H1 (cell line): ENCODE measurements around the gene C17orf114.

Source experiments
- CHD1 ChIP-seq: IDR thresholded peaks from 2 replicates; pipeline ENCODE4 v1.6.1; 2012; ENCODE audit warnings: low read depth, low read length, improper control_type of control experiment
- GABPA ChIP-seq: IDR thresholded peaks from 2 replicates; pipeline ENCODE4 v1.6.1; 2011; ENCODE audit warnings: mild to moderate bottlenecking, low read length, moderate library complexity, borderline replicate concordance; ENCODE audit not compliant: insufficient read depth
- SUZ12 ChIP-seq: fragments of 200-600 bp; sonication (generic); IDR thresholded peaks from 2 replicates; pipeline ENCODE4 v1.6.1; 2012; ENCODE audit warnings: mild to moderate bottlenecking, inconsistent platforms, low read length, moderate library complexity, mixed read lengths

The C17orf114 gene

DNA sequence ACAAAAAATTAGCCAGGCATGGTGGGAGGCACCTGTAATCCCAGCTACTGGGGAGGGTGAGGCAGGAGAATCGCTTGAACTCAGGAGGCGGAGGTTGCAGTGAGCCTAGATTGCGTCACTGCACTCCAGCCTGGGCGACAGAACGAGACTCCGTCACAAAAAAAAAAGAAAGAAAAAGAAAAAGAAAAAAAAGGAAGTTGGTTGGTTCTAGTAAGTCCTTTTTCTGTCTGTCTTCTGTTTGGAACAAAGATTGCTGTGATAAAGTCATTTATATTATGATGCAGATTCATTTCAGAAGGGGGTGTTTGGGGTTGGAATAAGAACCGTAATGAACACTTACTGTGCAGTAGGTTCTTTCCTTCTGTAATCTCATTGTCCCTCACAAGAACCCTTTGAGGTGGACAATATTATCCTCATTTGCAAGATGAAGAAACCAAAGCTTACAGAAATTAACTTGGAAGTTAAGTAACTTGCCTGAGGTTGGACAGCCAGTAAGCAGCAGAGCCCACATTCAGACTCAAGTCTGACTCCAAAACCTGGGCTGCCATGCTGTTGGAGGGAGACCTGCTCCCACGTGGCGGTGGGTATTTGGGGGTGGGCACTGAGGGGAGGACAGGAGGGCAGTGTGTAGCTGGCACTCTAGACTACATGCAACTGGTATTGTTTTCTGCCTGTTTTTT, 41.3 kb upstream of the C17orf114 start (continued):
- no peak for TF ChIP-seq GABPA
- TF ChIP-seq SUZ12 = no peak
- TF ChIP-seq CHD1 = no peak
